Hepatic stellate cell (primary cell): ENCODE measurements around the gene CDH10.

Experiments used
- DNase-seq: peaks from one replicate; pipeline ENCODE4 v3.0.0; 2011; ENCODE audit warnings: low spot score

The CDH10 gene

DNA sequence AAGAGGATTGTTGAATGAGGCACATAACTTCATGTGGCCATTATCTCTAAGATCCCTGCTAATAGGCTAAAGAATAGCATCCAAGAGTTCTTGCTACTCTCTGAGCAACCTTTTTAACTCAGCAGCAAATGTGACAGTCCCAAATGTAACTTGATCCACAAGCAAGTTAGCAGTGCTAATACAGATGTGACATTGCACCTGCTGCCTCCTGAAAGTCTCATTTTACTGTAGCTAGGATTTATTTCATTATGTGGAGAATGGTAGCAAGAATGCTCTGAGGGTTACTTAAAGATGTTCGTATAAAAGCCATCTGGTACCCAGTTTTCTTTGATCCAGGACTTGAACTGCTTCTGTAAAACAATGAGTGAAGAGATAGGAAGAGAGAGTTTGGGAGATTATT is 45.8 kb downstream of the CDH10 start:
- DNase-seq = no peak

DNA sequence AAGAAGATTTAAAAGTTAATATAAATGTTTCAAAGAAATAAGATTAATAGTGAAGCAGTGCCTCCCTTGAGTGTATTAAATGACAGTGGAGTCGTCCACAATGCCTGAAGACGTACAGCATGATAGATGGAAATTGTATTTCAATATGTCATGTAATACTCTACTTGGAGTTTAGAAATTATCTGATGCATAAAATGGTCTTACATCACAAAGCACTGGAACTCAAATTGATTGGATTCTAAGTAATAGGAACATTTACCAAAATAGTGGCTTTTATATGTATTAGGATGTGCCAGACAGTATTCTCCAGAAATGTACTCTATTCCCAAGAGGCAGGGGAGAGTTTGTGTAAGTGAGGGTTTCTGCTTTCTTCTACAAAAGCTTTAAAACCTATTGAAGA is 49.4 kb downstream of the CDH10 start:
- DNase-seq = no peak

DNA sequence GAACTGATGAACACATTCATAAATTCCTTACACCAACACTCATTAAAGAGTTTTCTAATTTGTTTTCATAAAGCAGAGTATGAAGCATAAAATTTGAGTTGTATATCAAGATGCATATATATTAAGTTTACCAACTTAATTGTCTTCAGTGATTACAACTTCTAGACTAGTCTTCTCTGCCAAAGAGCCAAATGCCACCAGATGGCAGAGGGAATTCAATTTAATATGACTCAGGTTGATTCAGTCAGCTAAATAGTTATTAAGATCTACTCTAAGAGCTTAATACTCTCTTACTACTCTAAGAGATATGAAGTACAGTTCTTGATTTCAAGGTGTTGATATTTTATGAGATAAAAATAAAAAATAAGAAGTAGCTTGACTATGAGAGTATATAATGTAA is 53.4 kb downstream of the CDH10 start:
- DNase-seq = no peak

DNA sequence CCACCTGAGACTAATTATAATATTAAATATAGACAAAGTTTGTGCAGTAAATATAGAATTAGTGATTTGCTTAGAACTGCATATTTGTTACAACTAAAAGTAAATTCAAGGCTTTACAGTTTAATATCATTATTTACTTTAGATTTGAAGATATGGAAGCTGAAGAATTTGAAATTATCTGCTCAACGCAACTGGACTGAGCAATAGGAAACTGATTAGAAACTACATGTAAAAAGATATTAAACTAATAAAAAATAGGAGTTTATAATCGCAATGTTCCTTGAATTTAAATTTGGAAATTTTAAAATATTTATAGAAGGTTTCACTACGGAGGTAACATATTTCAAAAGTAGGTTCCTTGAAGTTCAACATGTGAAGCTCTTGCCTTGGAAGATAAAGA is 55.2 kb downstream of the CDH10 start:
- DNase-seq = no peak

DNA sequence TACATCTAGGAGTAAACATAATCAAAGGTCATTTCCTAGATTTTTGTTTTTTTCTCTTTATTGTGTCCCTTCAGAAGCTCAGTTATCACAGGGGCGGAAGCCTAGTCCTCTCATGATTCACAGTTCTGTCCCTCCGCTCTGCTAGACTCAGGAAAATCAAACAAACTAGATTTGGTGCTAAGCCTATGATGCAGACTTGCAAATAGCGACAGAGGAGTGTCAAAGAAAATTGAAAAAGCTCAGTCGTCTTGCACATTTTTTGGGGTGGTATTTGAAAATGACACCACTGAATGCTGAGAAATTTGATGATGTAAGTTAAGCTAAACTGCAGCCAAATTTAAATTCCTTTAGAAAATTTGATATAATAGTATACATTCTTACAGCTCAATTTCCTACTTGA is 59.0 kb downstream of the CDH10 start:
- DNase-seq = no peak

DNA sequence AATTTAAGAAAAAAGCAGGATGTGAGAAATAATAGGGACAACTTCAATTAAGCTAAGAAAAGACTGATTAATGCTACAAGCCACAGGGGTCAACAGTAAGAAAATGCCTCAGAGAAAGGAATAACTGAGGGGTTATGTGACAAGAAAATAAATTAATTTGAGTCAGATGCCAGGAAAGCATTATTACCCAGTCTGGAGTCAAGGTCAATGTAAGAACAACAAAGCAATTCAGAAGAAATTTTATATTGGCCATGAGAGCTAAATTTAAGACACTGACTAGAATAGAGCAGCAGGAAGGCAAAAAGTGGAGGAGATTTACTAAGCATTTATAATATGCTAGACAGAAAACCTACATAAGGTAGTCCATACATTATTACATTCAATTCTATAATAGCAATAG is 73.5 kb downstream of the CDH10 start:
- no peak for DNase-seq

DNA sequence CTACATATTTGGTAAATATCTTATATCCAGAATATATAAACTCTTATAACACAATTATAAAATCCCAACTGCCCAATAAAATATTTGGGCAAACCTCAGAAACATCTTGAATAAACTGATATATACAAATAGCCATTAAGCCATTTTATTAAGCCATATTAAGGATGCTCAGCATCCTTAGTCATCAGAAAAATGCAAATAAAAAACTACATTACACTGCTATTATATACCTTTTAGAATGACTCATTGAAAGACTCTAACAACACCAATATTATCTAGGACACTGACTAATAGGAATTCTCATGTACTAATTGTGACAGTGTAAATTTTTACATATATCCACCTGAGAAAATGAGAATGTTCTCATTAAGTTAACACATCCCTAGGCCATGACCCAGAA is 77.8 kb downstream of the CDH10 start:
- DNase-seq = no peak

DNA sequence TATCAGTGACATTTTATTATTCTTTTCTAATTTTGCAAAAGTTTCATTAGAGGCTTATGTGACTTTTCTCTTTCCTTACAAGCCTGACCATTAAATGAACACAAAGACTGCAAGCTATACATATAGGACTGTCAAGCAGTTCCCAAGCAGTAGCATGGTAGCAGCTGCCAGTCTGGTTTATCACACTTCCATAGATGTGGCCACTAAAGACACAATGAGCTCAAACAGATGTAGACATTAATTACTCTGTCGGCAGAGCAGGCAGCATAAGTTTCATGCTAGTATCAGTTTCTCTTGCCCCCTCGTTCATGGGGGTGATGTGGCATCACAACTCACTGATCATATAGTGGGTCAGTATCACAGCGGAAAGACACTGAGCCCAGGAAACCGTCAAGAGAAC is 89.5 kb downstream of the CDH10 start:
- no peak for DNase-seq

DNA sequence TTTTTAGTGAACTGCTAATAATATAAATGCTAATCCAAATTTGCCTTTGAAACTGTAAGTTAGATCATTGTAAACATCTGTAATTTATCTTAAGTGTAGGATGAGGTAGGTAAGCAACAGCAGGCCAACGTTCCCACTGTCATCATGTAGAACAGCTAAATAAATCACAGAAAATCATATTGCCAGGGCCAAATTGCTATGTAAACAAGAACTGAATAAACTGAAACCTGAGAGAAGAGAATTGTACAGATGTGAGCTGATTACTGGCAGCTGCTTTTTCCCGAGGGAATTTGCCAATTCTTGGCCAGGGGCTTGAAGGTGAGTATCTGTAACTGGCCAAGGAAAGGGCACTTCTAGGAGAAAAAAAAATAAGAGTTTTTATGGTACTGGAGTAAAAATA is 97.6 kb downstream of the CDH10 start:
- DNase-seq = no peak

DNA sequence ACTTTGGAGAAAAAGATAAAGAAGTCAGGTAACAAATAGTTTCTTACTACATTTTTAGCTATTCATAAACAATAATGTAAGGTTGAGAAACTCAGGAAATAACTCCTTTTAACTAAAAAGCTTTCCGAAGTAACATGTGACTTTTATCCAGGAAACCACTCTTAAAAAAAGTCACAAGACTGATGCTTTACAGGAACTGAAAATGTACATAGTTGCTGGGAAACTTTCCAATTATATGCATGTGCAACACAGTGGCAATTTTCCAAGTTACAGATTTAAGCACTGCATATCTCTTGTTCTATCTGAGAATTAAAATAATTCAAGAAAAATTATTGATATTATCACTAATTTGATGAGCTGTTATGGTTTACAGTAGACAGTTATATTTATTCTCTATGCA is 105.2 kb downstream of the CDH10 start:
- DNase-seq = no peak

DNA sequence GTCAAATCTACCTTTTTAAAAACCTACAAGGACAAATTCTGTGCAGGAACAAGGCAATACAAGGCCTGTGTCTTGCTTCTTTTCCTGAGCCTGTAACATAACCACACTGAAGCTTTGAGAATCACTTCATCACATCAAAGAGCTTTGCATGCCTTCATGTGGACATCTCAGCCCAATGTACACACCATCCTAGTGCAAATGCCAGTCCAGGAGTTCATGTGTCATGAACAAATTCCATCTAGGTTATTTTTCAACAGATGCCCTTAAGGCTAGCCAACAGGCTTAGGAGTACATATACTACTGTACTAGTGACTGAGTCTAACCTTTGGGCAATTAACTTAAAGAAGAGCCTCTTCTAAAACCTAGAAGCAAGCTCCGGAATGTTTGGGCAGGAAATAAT is 106.4 kb downstream of the CDH10 start:
- no peak for DNase-seq

DNA sequence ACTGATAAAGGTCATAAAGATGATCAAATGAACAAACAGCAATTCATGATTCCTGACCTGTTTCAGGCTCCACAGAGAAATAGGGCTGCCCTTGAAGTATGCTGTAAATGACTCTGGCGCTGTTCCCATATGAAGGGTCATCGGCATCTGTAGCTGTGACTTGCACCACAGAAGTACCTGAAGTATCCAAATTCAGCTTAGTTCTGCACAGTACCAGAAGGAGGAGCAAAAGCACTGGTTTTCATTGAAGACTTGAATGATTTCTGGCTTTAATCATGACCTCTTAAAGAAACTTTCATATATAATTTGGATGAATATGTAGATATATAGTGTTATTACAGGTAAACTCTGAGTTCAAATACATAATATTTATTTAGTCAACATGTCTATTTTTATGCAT is 109.1 kb downstream of the CDH10 start:
- DNase-seq = no peak

DNA sequence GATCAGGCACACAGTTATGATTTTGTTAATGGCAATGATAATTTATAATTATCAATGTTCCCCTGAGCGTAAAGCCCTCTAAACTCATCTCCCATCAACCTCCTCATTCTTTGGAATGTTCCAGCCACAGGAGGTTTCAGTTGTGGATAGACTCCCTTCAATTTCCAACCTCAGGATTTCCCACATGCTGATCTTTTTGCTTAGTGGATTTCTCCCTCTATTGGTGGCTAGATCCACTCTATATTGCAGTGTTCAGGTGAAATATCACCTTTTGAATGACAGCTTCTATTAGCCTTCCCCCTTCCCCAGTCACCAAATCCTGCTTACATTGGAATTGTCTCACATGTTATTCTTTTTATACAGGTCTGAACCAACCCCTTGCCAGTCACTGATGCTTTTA is 113.9 kb downstream of the CDH10 start:
- no peak for DNase-seq

DNA sequence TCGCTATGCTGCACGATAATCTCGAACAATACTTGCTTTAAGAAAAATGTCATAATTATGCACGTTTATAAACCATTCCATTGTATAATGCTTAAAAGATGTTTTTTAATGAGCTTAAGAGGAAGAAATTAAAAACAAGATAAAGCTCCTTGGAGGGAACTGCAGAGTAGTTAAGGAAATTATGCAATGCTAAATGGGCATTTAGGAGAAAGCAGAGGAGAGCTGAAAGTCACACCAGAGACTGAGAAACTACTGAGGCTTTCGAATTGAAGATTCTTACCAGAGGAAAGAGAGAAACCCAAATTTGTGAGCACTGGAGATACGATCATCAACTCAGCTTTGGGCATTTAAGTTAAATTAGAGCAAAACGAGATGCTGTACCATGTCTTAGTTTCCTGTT is 119.4 kb downstream of the CDH10 start:
- DNase-seq = no peak

DNA sequence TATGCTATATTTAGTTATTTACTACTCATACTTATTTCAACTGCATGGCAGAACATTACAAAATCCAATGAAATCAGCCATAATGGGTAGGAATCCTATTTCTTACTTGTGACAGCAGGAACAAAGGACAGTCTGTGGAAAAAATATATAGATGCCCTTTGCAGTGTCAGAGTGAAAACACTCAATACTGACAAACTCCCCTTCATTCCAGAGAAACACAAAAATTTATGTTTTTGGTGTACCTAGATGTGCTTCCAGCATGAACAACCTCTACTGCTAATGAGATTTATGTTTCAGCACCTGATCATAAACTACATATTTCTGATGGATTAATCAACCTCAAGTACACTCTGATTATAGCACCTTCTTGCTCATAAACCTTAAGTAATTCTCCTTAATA is 132.4 kb downstream of the CDH10 start:
- no peak for DNase-seq

DNA sequence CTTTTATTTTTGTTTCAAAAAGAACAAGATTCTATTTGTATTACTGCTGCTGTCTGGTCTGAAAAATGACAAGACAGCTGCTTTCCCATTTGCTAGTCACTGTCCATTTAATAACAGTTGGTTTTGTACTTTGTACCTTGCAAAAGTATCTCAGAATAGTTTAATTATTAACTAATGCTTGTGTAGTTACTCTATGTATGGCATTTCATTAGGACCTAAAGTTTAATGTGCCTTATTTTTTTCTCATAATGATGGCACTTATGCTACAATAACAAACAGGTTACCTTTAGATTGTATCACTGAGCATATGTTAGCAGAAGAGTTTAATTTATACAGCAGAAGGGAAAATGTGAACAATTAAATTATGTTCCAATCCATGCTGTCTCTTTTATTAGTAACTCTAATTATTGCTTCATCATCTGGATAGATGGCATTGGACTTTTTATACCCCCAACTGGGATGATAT is 134.2 kb downstream of the CDH10 start:
- no peak for DNase-seq

DNA sequence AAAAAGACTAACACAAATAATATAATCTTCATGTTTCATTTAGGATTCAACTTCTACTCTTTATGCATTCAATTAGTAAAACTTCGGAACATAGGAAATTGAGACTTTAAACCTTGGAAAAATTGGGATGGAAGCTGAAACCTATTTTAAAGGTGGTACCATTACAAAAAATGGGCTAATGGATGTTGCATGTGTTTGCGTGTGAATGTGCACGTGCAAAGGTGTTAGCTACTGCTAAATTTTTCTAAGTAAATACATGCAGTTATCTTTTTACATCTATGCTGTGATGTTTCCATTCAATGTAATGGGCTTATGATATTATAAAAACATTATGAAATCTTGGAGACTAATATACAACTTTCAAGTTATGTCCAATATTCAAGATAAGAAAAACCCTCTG is 134.8 kb downstream of the CDH10 start:
- no peak for DNase-seq

DNA sequence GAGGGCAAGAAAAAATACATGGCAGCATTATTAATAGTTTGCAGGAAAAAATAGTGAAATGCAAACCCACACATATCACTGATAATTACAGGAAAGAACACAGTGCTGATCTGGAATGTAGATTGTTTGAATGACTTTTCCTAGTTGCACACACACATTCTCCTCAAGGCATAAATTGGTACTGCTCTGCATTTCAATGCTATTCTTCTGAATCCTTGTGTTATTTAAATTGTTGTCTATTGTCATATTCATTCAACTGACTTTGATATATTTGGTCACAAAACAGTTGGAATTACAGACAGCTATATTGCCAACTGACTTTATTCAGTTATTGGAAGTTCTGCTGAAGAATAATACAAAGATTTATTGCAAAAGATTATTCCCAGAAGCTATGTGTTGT is 139.5 kb downstream of the CDH10 start:
- DNase-seq = no peak

DNA sequence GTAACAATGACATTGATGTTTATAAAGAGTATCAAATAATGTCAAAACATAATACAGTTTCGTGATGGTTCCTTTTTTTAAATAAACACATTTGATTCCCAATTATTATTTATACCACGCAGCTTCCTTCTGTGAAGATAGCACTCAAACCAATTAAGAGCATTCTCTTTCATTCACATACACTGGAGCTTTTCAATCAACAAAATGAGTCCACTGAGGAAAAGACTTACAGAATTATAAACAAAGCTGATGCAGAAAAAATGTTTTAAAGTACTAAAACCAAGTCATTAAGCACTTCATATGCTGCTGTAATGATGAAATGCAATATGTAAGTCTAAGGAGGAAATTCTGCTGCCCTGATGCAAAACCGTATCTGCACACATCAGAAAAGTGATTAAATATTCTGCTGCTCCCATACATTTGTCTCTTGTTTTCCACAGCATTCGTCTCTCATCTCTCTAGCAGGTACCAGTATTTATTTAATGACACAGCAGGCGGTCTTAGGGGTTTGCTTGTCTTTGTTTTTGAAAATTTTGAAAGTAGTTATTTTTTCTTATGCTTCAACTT is 147.1 kb downstream of the CDH10 start:
- no peak for DNase-seq

DNA sequence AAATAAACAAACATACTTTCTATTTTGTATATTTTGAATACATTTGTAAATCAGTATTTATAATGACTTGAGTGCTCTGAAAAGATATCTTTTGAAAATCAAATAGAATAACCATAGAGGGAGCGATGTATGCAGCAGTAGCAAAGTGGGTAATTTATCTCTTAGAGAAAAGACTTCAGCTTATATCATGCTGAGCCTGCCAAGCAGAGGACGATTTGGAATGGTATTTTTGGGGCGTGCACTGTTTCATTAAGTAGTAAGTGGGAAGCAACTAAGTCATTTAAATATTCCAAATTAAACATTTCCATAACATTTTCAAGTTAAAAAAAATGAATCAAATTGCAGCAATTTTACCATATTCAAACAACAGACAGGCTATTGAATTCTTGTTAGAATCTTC is 147.6 kb downstream of the CDH10 start:
- DNase-seq = no peak

DNA sequence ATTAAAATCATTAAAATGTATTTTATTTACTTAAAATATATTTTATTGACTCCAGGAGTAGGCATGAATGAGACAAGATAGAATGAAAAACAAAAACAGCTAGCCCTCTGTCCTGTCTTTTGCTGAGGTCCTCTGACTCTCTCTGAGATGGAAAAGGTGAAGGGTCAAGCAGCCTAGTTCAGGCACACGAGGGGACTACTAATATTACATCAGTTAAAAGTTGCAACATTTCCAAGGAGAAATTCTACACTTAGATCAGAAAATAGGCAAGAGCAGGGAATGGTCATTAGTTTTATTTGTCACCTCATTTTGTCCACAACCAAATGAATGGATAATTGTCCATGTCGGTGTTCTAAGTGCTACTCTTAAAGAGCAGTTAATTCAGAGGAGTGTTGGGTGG is 148.5 kb downstream of the CDH10 start:
- no peak for DNase-seq

DNA sequence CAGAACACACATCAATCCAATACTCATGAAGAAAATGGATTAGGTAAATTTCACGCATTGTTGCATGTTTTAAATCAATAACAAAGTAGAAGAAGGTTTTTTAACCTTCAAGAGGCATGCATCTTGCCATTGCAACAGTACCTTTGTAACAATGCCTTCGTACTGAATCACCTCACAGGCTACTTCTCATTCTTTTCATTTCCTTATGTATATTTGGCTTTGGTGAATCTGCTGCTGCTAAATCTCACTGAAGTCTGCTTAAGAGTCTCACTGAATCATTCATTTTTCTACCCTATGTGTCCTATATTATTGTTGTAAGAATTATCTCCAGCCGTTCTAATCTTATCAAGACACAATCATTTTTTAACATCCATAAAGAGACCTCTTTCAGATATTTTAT is 152.5 kb downstream of the CDH10 start:
- DNase-seq = no peak

DNA sequence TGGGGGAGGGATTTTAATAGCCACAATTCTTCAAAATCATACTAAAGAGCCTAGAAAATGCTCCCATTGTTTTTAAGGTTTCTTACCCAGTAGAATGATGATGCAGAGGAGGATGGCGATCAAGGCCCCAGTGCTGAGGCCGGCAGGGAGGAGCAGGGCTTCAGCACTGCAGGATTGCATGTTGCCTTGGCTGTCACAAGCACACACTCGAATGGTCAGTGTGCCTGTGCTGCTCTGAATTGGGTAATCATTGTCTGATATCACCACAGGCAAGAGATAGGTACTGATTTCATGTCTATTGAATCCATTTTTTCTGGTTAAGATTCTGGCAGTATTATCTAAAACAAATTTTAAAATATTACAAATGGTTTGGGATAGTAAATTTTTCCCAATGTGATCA is 153.3 kb downstream of the CDH10 start:
- no peak for DNase-seq

DNA sequence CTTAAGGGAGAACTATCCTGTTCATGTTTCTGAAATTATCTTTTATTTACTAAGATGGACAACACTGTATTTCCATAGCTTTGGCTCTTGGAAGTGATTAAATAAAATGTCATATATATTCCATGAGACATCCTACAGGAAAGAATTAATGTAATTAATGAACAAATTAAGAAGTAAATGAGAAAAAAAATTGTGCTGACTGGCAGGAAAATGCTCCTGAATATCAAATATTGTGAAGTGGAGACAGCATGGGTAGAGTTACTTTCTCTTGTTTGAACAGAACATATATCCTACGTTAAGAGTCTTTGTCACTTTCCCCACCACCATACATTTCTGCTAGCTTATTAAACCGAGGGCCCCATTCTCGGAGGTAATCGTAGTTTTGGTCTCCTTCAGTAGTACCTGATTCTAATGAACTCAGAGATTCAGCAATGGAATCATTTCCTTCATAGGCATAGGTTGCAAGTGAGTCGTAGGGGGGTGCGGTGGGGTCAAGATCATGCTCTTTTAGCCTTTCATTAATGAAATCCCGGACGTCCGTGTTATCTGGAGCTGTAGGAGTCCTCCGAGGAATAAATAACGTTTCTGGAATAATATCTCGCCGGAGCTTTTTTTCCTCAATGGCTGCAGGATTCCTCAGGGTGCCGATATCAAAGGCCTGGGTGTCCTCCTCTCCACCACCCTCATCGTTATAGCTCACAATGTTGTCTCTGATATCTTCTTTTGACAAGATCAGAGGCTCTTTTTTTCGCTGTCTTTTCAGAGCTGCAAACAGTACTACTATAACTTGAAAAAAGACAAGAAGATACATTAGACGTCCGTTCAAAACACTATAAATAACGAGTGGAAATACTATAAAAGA is 157.2 kb downstream of the CDH10 start:
- DNase-seq = no peak
